Left hindlimb (tissue), 1 donor: Measurements from ENCODE around the gene SRP14.
"Not testable (repeated sequence)": the region's sequence is repeated elsewhere in the genome, so short reads cannot be mapped to it uniquely, and the experiment has no call there.

Experiments used
- DNase-seq: peaks from one replicate; pipeline ENCODE4 v3.0.0-alpha.2; 2018

Gene SRP14

DNA sequence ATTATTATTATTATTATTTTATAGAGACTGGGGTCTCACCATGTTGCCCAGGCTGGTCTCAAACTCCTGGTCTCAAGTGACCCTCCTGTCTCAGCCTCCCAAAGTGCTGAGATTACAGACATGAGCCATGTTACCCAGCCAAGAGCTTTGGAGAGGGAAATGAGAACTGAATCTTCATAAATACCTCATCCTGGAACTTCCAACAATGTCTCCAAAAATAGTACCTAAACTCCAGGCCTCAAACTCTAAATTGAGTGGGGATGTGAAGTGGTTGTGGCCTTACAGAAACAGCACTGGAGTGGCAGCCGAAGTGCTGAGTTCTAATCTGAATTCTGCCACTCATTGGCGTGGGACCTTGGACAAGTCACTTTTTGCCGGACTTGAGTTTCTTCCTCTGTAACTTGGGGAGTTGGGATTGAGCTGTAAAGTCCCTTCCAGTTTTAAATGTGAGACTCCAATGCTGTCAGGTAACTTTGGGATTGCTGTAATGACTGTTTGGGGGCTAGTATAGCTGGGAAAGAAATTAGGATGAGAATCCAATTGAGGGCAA, 10.0 kb upstream of the SRP14 start:
- peak; percentile 6 for DNase-seq

DNA sequence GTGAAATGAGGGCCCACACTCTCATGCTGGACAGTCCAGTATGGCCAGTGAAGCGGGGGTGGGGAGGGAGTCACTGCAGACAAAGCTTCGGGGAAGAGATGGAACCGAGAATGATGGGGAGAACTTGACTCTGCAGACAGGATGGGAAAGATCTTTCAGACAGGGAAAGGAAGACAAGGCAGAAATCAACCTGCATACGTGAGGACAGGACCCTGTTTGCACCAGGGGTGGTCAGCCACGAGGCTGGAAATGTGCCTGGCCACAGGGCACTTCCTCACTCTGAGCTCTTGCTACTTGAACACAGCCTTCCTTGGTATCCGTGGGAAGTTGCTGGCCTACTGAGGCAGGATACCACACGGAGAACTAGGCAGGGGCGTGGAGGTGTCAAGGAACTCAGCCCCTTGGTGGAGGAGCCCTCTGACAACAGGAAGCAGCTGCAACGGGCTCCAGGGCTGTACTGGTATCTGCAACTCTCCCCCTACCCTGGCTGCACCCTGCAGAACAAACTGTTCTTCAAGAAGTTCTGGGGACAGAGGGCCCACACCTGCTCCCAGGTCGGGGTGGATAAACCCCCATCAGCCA, 9.3 kb upstream of the SRP14 start:
- peak; percentile 36 for DNase-seq

- peak; percentile 40 for DNase-seq
Observed at GRCh38 chr15:40047415-40048210, 8.6 kb upstream of the SRP14 start.

- DNase-seq, result peak; percentile 8
Observed at GRCh38 chr15:40046721-40047414, 7.9 kb upstream of the SRP14 start.

DNA sequence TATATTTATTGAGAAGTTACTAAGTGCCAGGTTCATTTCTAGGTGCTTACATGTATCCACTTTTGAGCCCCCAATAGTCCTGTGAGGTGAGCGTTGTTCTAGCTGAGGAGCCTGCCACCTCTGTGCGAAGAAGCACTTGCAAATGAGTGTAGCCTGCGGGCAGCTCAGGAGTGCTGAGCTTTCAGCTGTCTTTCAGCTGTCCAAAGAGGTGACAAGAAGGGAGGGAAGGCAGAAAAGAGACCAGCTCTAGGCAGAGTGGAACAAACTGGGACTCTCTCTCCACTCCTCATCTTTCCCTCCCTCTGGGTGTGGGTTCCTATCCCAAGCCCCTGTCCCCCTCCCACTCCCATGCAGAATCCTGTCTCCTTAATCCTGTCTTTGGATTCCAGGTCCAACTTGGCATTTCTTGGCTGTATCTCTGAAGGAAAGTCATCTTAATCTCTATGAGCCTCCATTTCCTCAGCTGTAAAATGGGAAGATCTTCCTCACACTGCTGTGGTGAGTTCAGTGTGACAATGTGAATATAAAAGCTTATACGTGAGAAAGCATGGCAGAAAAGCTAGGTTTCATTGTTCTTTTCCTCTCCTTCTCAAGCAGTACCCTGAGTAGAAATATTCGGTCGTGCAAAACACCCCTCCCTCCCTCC, 6.7 kb upstream of the SRP14 start:
- DNase-seq, result no peak

DNA sequence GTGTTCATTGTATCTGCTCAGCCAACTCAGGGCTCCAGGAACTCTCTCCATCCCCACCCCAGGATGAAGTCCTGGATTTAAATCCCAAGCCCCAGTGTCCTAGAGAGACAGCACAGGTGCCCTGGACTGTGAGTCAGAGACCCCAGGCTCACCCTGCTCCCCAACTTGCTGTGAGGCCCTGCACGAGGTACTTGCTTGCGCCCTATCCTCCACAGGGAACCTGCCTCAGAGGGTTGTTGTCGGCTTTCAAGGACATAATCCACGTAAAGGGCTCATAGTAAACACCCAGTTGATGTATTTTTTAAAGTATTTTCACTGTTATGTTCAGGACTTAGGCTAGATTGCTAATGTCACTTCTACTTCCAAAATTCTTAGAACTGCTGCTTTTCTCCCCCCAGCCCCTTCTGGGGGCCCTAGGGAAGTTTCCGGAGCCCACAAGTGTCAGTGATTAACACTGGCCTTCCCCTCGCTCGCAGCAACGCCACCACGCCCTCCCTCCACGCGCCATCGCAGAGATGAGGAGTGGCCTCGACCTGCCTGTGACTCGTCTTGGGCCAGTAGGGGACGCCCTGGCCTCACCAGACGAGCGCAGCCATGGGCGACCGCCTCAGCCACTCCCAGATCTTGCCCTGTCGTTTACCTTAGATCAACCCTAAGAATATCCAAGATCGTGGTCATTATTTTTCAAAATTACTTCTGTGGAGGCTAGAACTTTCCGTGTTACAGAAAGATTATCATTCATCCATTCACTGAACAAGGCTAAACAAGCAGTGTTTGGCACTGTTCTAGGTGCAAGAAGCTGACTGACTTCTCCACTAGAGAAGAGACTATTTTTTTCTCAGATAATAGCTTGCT, 6.0 kb upstream of the SRP14 start:
- peak; percentile 89 for DNase-seq

GRCh38 chr15:40043927-40044716, 5.1 kb upstream of the SRP14 start:
- DNase-seq, result no peak

DNA sequence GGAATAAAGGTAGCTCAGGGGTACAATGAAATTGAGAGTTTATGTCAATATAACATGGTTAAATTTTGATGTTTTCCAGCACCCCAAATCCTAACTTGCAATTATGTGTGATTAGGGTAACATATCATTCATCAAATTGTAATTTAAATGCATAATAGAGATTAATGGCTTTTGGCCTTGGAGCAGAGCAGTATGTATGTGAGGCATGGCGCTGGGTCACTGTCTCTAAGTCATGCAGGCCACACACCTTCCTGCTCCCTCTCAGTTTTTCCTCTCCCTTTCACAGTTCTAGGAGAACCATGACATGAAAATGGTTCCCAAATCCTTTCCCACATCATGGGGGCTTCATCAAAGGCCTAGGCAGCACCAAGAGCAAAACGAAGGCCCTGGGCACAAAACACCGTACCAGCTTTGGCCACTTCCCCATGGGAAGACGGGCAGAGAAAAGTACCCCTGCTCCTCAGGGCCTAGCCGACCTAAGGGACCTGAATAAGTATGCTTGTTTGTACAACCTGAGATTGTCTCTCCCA, 3.9 kb upstream of the SRP14 start:
- no peak for DNase-seq

DNA sequence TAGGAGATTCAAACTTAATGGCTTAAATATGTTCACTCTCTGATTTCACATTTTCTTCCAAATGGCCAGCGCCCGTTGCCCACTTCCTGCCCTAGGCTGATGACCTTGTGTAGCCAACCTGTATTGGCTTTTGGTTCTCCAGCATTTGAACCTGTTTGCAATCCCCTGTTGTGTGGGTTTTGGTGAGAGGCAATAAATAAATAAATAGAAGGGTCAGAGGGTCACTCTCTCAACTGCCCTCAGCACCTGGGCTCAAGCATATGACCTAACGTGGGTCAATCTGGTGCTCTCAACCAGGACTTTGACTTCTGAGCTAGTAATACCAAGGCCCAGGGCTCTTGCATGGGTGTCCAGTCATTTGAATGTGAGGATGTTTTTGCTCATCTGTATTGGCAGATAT, 1.8 kb upstream of the SRP14 start:
- no peak for DNase-seq

DNA sequence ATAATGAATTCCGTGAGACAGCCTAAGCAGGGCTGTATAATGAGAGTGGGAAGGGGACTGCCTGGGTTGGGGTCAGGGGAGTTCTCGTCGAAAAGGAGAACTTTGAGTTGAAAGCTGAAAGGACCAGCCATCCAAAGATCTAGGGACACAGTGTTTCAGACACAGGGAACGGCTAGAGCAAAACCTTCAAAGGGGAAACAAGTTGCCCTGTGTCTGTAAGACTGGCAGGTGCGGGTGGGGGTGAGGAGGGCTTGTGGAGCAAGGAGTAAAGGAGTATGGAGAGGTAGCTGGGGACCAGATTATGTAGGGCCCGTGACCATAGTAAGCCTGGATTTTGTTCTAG, 1.3 kb upstream of the SRP14 start:
- DNase-seq, result no peak

GRCh38 chr15:40038275-40038637, 725 bp downstream of the SRP14 start:
- DNase-seq, result no peak

- DNase-seq, result no peak
Observed at GRCh38 chr15:40037721-40038120, 1.3 kb downstream of the SRP14 start.

DNA sequence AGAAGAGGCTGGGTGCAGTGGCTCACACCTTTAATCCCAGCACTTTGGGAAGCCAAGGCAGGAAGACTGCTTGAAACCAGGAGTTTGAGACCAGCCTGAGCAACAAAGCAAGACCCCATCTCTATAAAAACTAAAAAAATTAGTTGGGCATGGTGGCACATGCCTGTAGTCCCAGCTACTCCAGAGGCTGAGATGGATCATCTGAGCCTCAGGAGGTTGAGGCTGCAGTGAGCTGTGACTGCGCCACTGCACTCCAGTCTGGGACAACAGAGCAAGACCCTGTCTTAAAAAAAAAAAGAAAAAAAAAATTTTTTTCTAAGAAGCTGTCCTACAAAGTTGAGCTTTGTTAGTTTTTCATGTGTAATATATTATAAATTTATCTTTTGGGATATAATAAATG, 3.8 kb downstream of the SRP14 start:
- DNase-seq, result not testable (repeated sequence)

GRCh38 chr15:40034186-40034946, 4.6 kb downstream of the SRP14 start:
- DNase-seq, result no peak

- no peak for DNase-seq
Observed at GRCh38 chr15:40032125-40032839, 6.7 kb downstream of the SRP14 start.

DNA sequence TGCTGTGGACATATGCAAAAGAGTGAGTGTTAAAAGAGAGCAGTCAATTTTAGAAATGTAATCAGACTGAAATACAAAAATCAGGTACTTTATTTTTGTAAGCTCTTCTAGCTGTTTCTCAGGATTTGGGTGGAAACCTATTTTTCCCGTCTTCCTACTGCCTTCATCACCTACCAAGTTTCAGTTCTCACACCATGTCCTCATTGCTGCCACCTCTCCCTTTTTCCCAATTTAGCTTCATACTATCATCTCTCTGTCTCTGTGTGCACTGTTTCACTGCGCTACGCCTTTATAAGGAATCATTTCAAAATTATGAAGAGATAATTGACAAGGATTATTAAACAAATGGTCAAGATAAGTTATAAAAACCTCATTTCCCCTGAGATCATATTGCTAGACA, 7.7 kb downstream of the SRP14 start:
- DNase-seq, result no peak

DNA sequence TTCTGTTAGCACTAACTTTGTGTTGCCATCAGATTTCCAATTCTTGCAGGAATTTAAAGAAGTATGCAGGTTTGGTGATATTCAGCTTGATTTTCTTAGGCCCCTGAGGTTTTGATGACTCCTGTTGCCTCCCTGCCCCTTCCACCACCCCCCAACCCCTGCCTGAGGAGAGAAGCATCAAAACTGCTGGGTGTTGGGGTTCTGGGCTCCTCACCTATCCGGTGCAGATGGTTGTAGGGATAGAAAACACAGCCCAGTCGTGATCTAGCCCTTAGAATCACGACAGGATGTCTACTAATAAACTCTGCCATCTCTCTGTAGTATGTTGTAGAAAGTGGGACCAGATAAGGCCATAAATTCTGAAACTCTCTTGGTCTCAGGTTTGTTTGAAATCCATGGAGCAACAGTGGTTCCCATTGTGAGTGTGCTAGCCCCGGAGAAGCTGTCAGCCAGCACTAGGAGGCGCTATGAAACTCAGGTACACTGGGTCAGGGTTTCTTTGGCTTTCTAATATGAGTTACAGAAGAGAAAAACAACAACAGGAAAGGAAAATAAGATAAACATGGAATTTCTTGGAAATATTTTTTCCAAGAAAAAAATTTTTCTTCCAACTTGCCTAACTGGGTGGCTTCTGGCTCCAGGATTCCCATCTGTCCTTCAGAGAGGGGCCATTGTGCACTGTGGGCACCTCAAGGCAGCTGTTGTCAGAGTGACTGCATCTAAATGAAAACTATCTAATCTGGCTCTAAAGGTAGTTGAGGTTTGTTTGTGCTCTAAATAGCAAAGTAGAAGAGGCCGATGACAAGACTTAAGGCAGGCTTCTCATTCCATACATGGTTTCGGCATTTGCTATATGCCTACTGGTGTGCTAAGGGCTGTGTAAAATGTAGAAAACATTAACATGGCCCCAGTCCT, 8.7 kb downstream of the SRP14 start:
- no peak for DNase-seq

DNA sequence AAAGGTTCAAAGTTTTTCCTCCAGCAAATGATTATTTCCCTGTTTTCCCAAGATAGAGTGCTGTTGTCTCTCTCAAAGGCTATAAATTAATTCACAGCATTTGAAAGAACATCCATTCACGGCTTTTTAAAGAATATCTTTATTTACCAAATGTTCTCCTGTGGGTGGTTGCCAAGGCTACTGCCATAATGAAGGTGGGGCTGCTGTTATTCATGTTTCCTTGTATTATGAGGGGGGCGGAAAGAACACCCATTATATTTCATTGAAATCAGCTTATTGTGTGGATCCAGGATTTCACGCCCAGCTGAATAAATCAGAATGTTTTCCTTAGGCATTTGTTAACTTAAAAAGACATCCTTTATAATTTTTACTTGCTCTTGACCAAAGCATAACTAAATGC, 10.1 kb downstream of the SRP14 start:
- no peak for DNase-seq

- no peak for DNase-seq
Observed at GRCh38 chr15:40028193-40028592, 10.8 kb downstream of the SRP14 start.
